HG03159 (cell line): ENCODE measurements around the gene WEE1.
"Not testable (repeated sequence)": the region's sequence is repeated elsewhere in the genome, so short reads cannot be mapped to it uniquely, and the experiment has no call there.

Experiments used
- ATAC-seq: cut with Tn5 transposase; IDR thresholded peaks from one replicate; pipeline ENCODE4 v1.9.1; 2021; ENCODE audit warnings: mild to moderate bottlenecking, moderate library complexity; ENCODE audit not compliant: unreplicated experiment

The WEE1 gene

GRCh38 chr11:9573052-9573774 is at the start of gene WEE1:
Gene WEE1, plus strand, starts transcription at chr11:9573670. Its CDS starts 264 bp downstream, at chr11:9573934.
- ATAC-seq = peak; percentile 83

GRCh38 chr11:9524001-9524400 is 49.5 kb upstream of the WEE1 start:
- ATAC-seq = no peak

DNA sequence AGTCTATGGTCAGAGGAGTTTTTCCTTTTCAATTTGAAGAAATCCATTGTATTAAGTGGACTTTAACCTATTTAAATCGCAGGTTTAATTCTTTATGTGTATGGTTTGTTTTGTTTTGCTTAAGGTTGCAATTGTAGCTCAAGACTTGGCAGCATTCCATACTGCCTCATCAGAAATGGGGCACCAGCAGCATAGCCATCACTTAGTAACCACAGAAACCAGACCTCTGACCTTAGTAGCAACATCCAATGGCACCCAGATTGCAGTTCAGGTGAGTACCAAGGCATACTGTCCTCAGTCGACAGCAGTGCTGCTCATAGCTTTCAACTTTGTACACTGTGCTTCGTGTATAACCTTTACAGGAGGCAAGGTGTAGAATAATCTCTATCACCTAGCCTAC is 48.4 kb upstream of the WEE1 start:
- ATAC-seq = no peak

- ATAC-seq = no peak
These were observed 45.9 kb upstream of the WEE1 start for GRCh38 chr11:9527481-9528135.

DNA sequence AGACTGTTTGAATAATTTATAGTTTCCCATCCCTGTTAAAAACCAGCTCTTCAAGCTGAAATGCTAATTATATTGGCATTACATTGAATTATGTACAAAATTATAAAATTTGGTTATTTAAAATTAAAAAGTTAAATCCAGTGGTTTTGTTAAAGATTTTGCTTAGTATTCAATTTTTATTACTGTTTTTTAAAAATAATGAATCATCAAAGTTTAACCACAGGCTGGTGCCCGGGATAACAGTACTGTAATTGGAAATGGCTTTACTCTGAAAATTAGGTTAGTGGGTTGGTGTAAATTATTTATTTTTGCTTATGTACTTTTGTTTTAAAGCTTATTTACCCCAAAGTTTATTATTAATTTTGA is 45.4 kb upstream of the WEE1 start:
- no peak for ATAC-seq

- no peak for ATAC-seq
These were observed 44.7 kb upstream of the WEE1 start for GRCh38 chr11:9528573-9529333.

GRCh38 chr11:9529334-9529650 is 44.2 kb upstream of the WEE1 start:
- ATAC-seq = no peak

GRCh38 chr11:9530020-9530621 is 43.3 kb upstream of the WEE1 start:
- ATAC-seq = no peak

GRCh38 chr11:9530901-9531625 is 42.4 kb upstream of the WEE1 start:
- no peak for ATAC-seq

DNA sequence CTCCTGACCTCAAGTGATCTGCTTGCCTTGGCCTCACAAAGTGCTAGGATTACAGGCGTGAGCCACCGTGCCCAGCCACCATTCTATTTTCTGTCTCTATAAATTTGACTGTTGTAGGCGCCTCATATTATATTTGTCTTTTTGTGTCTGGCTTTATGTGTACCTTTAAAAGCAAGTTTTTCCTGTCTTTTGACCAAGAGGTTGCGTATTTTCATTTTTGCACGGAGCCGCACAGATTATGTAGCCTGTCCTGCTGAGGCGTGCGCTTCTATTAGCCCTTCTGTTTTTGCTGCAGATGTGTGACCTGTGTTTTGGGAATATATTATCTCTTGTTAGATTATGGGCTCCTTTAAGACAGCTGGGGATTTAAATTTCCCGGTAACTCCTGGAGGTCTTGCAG is 40.4 kb upstream of the WEE1 start:
- ATAC-seq = no peak

- ATAC-seq = no peak
These were observed 39.6 kb upstream of the WEE1 start for GRCh38 chr11:9533736-9534473.

GRCh38 chr11:9535189-9535781 is 38.2 kb upstream of the WEE1 start:
- no peak for ATAC-seq

DNA sequence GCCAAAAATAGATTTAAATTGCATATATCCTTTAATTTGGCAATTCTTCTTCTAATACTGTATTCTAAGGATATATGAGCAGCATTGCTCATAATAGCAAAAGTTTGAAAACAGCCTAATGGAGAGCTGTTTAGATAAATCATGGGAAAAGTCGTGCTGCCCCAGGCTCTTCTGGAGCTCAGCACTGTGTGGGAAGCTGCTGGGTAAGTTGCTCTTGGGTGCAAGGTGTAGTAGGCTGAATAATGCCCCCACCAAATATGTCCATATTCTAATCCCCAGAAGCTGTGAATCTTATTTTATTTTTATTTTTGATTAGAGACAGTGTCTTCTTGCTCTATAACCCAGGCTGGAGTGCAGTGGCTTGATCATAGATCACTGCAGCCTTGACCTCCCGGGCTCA is 34.9 kb upstream of the WEE1 start:
- ATAC-seq = no peak

- not testable (repeated sequence) for ATAC-seq
These were observed 24.3 kb upstream of the WEE1 start for GRCh38 chr11:9549216-9549615.

- no peak for ATAC-seq
These were observed 23.3 kb upstream of the WEE1 start for GRCh38 chr11:9550191-9550628.

- ATAC-seq = no peak
These were observed 12.0 kb upstream of the WEE1 start for GRCh38 chr11:9561279-9561982.

- ATAC-seq = no peak
These were observed 10.8 kb upstream of the WEE1 start for GRCh38 chr11:9562716-9563115.

- no peak for ATAC-seq
These were observed 10.2 kb upstream of the WEE1 start for GRCh38 chr11:9563196-9563730.
